Measurements from ENCODE around the gene EYA2. TPM values are rescaled to one million over a fixed set of nuclear protein-coding genes. Genes with fewer than 3 reads are reported as not detected.

EYA2 gene
- total and polyA plus RNA-seq, 11 donors = 0.30 to 4.2 (median 0.70) TPM

DNA sequence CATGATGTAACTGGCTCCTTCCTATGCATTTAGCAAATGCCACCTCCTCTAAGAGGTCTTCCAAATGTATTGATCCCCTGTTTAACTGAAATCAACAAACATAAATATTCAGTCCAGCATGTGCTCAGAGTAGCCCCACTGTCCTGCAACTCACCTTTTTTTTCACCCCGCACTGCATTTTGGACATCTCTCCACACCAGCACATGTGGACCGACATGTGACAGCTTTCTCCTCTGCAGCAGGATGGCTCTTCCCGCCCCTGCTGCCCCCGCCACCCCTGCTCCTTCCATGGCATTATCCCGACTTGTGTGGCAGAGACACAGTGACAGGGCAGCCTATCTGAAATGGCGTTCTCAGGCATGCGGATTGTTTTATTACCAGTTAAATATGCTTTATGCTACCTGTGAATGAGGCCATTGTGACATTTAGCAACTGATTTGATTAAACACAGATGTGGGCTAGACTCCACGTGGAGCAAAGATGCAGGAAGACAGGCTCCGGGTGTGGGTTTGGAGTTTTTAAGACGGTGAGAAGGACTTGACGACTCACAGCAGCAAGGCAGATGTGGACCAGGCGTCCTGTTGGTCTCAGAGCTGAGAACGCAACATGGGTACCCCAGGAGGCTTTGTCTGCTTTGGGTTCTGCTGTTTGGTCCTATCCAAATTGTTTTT is 161.2 kb downstream of the EYA2 start:
- DNase-seq (no peak), ATAC-seq (no peak)
- H3K27me3 ChIP-seq = peaks cover 0 to 4% (median 0%) of the 10 kb centered on the region in 9 donors
- no peaks in the 10 kb centered on the region for H3K9me3 ChIP-seq
- H3K4me3 ChIP-seq = no peak overlapping the region
- intact Hi-C loops (cut with DNase I) = no loop called here
- H3K36me3 ChIP-seq = no peaks in the 10 kb centered on the region
- no peaks in the 10 kb centered on the region for H3K4me1 ChIP-seq
- 60 to 68% (median 65%) methylated on average over 13 of the region's 13 CpGs for WGBS, 4 donors
- TF ChIP-seq POLR2A (IDR thresholded peaks at IDR 0.05) = no peak
- TF ChIP-seq, protein P1, sequence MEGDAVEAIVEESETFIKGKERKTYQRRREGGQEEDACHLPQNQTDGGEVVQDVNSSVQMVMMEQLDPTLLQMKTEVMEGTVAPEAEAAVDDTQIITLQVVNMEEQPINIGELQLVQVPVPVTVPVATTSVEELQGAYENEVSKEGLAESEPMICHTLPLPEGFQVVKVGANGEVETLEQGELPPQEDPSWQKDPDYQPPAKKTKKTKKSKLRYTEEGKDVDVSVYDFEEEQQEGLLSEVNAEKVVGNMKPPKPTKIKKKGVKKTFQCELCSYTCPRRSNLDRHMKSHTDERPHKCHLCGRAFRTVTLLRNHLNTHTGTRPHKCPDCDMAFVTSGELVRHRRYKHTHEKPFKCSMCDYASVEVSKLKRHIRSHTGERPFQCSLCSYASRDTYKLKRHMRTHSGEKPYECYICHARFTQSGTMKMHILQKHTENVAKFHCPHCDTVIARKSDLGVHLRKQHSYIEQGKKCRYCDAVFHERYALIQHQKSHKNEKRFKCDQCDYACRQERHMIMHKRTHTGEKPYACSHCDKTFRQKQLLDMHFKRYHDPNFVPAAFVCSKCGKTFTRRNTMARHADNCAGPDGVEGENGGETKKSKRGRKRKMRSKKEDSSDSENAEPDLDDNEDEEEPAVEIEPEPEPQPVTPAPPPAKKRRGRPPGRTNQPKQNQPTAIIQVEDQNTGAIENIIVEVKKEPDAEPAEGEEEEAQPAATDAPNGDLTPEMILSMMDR (IDR thresholded peaks at IDR 0.05) = no peak
- H3K27ac ChIP-seq = no peak overlapping the region

DNA sequence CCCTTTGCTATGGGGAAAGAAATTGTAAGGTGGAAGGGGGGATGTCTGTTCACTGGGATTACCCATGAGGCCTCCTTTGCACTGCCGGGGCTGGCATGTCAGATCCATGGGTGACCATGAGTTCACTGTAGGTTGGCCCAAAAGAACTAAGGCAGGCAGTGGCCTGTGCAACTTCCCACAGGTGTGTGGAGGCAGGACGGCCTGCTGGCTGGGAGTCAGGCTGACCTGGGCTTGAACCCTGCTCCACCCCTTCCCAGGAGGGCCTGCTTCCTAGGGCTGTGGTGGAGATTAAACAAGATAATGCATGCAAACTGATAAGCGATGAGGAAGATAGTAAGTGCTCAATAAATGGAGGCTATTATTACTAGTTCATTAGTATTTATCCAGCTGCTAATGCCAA is 163.0 kb downstream of the EYA2 start:
- no peak for ATAC-seq
- Histone ChIP-seq H3K27me3 (no peaks in the 10 kb centered on the region), H3K4me3 (no peak overlapping the region), H3K4me1 (no peaks in the 10 kb centered on the region), H3K27ac (no peak overlapping the region), H3K9me3 (no peaks in the 10 kb centered on the region), H3K36me3 (no peaks in the 10 kb centered on the region)
- TF ChIP-seq, protein P1 (IDR thresholded peaks at IDR 0.05) = no peak
- TF ChIP-seq POLR2A (IDR thresholded peaks at IDR 0.05) = no peak
- WGBS, 4 donors = 70 to 85% (median 74%) methylated on average over 3 of the region's 3 CpGs
- DNase-seq = no peak
- intact Hi-C loops (cut with DNase I) = no loop called here

DNA sequence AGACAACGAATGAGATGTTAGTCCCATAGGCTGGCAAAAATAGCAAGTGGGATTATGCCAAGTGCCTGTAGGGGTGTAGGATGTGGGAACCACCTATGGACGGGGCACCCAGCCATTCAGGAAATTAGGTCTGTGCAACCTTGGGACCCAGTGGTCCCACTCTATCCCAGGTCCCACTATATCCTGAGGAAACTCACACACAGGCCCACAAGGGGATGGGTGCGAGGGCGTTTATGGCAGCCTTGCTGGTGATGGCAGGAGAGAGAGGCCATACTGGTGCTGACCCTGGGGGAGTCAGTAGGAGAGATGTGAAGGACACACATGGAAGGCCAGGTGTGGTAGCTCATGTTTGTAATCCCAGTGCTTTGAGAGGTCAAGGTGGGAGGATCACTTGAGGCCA is 163.6 kb downstream of the EYA2 start:
- no peaks in the 10 kb centered on the region for H3K36me3 ChIP-seq
- TF ChIP-seq, protein P1 (IDR thresholded peaks at IDR 0.05) = no peak
- no peak for TF ChIP-seq POLR2A (IDR thresholded peaks at IDR 0.05)
- no peaks in the 10 kb centered on the region for H3K4me1 ChIP-seq
- H3K27ac ChIP-seq = no peak overlapping the region
- no peaks in the 10 kb centered on the region for H3K27me3 ChIP-seq
- H3K9me3 ChIP-seq = no peaks in the 10 kb centered on the region
- 86 to 88% (median 87%) methylated on average over 4 of the region's 4 CpGs for WGBS, 4 donors
- H3K4me3 ChIP-seq = no peak overlapping the region
- ATAC-seq (no peak), DNase-seq (no peak)
- intact Hi-C loops (cut with DNase I) = no loop called here

DNA sequence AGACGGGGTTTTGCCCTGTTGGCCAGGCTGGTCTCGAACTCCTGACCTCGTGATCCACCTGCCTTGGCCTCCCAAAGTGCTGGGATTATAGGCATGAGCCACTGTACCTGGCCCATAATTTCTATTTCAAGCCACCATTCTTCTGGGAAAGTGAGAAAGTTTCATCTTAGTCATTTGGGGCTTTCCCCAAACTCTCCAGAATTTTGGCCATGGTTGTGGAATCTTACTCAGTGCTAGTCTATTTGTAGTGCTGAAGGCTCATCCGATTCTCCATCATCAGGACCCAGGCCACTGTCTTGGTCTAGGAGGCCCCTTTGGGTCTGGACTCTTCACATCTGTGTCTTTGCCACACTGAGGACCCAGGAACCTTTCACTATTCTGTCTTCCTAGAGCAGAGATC is 164.9 kb downstream of the EYA2 start:
- intact Hi-C loops (cut with DNase I) = no loop called here
- DNase-seq = no peak
- no peak overlapping the region for H3K4me3 ChIP-seq
- no peaks in the 10 kb centered on the region for H3K27me3 ChIP-seq
- no peak overlapping the region for H3K27ac ChIP-seq
- 92 to 96% (median 93%) methylated on average over 4 of the region's 4 CpGs for WGBS, 4 donors
- no peak for TF ChIP-seq POLR2A (IDR thresholded peaks at IDR 0.05)
- TF ChIP-seq, protein P1 (IDR thresholded peaks at IDR 0.05) = no peak
- ATAC-seq = no peak
- peaks cover 0 to 6% (median 0%) of the 10 kb centered on the region in 12 donors for H3K4me1 ChIP-seq
- no peaks in the 10 kb centered on the region for H3K36me3 ChIP-seq
- H3K9me3 ChIP-seq = no peaks in the 10 kb centered on the region

All from heart left ventricle (tissue), 16 donors.